H1 (cell line): Measurements from ENCODE around the gene RAB5A. TPM values are rescaled to one million over a fixed set of nuclear protein-coding genes. Genes with fewer than 3 reads are reported as not detected.

Source experiments
- BACH1 ChIP-seq: IDR thresholded peaks from 2 replicates; pipeline ENCODE4 v1.6.1; 2012; ENCODE audit warnings: low read length, improper control_type of control experiment
- CBX8 ChIP-seq: fragments of 300-800, 300-1000 bp; sonication (generic); IDR thresholded peaks from 2 replicates; pipeline ENCODE4 v1.7.1; 2016; ENCODE audit warnings: low read depth, low read length, borderline replicate concordance
- CHD1 ChIP-seq: IDR thresholded peaks from 2 replicates; pipeline ENCODE4 v1.6.1; 2012; ENCODE audit warnings: low read depth, low read length, improper control_type of control experiment
- CHD7 ChIP-seq: fragments of 300-600 bp; sonication (generic); IDR thresholded peaks from 2 replicates; pipeline ENCODE4 v1.7.1; 2012; ENCODE audit warnings: low read length, moderate library complexity, mild to moderate bottlenecking, inconsistent platforms; ENCODE audit not compliant: insufficient replicate concordance
- E2F6 ChIP-seq: IDR thresholded peaks from 2 replicates; pipeline ENCODE4 v1.6.1; 2012; ENCODE audit warnings: inconsistent platforms
- EGR1 ChIP-seq: IDR thresholded peaks from 2 replicates; pipeline ENCODE4 v1.6.1; 2011; ENCODE audit warnings: low read depth, low read length, borderline replicate concordance
- EZH2 ChIP-seq: fragments of 200-600 bp; sonication (generic); IDR thresholded peaks from 2 replicates; pipeline ENCODE4 v1.7.1; 2012; ENCODE audit warnings: low read depth, mild to moderate bottlenecking, moderate library complexity, low read length, inconsistent platforms; ENCODE audit not compliant: severe bottlenecking
- HDAC6 ChIP-seq: IDR thresholded peaks from one replicate; pipeline ENCODE4 v1.7.1; 2012; ENCODE audit warnings: low read depth, mild to moderate bottlenecking, inconsistent platforms, low read length, moderate library complexity
- JUND ChIP-seq: IDR thresholded peaks from 2 replicates; pipeline ENCODE4 v1.6.1; 2011; ENCODE audit warnings: mild to moderate bottlenecking, improper control_type of control experiment, low read length
- POU5F1 ChIP-seq: IDR thresholded peaks from 2 replicates; pipeline ENCODE4 v1.6.1; 2011; ENCODE audit warnings: low read depth, mild to moderate bottlenecking, low read length, moderate library complexity
- RXRA ChIP-seq: IDR thresholded peaks from 2 replicates; pipeline ENCODE4 v1.6.1; 2011; ENCODE audit warnings: low read depth, mild to moderate bottlenecking, low read length, moderate library complexity; ENCODE audit not compliant: insufficient read depth
- SP2 ChIP-seq: IDR thresholded peaks from 2 replicates; pipeline ENCODE4 v1.6.1; 2012; ENCODE audit warnings: mild to moderate bottlenecking, low read length, inconsistent platforms
- polyA plus RNA-seq, 7 experiments: library from polyadenylated mRNA; depleted of rRNA in 3 of 7; stranded (reverse) in 5 of 7; unstranded in 2 of 7; fragments of >200 nt in 5 of 7; fragments of 200-250 nt in 2 of 7; gene quantifications; 1 replicate in 5 of 7; 2 replicates in 1 of 7; 4 replicates in 1 of 7; pipeline versions ENCODE4 v1.2.1 to v1.2.3, GENCODE V29; 2011 to 2013; ENCODE audit warnings: missing spikeins in 2 of 7, mixed read lengths in 2 of 7
- total RNA-seq: library from RNA; stranded (reverse); fragmentation: NEBNext Ultra II Directional; extraction: Animal tissue kit (Norgen Biotek cat#: 25700); gene quantifications from 2 replicates; pipeline ENCODE4 v1.2.1, GENCODE V29; 2021

RAB5A gene
- total and polyA plus RNA-seq, 2 of the 8 experiments (the other 6 are each of a cell fraction or from before 2014, with no cell fraction given): 22.4 to 77.7 TPM

GRCh38 chr3:20015525-20015924 lies 68.6 kb downstream of the RAB5A start (continued):
- TF ChIP-seq CHD7: no peak
- TF ChIP-seq RXRA: no peak
- no peak for TF ChIP-seq BACH1
- no peak for TF ChIP-seq EZH2
- no peak for TF ChIP-seq POU5F1
- TF ChIP-seq CHD1: no peak
- TF ChIP-seq JUND: no peak
- TF ChIP-seq EGR1: no peak
- no peak for TF ChIP-seq SP2
- TF ChIP-seq CBX8: no peak
- no peak for TF ChIP-seq E2F6
- no peak for TF ChIP-seq HDAC6
